ENCODE measurements around the gene TSHZ2. TPM values are rescaled to one million over a fixed set of nuclear protein-coding genes. Genes with fewer than 3 reads are reported as not detected.

Gene TSHZ2
- total RNA-seq, 3 donors from 2014 or later = 31.7 to 106 (median 59.6) TPM

- H3K27ac ChIP-seq = no peak overlapping the region
- no peaks in the 10 kb centered on the region for H3K4me1 ChIP-seq
- peaks cover 6 to 12% of the 10 kb centered on the region in 2 donors for H3K9me3 ChIP-seq
- H3K4me3 ChIP-seq = no peak overlapping the region
- intact Hi-C loops (cut with DNase I; ENCODE audit: low total_unique reads) = loop anchor here (5.0 kb wide), 1 partner anchor 748 kb away; no protein-coding TSS in a partner anchor
- no peaks in the 10 kb centered on the region for H3K27me3 ChIP-seq
- no peaks in the 10 kb centered on the region for H3K36me3 ChIP-seq
- TF ChIP-seq POLR2AphosphoS5 (IDR thresholded peaks at IDR 0.05) (no peak), CTCF (IDR thresholded peaks at IDR 0.05) (no peak), POLR2A (IDR thresholded peaks at IDR 0.05) (no peak)
- no peak for DNase-seq (ENCODE audit: low spot score in 2 of 2)
Observed at GRCh38 chr20:53399592-53400335, 427.6 kb downstream of the TSHZ2 start.

- intact Hi-C loops (cut with DNase I; ENCODE audit: low total_unique reads) = loop anchor here (5.0 kb wide), 1 partner anchor 745 kb away; no protein-coding TSS in a partner anchor
- no peaks in the 10 kb centered on the region for H3K27me3 ChIP-seq
- no peak overlapping the region for H3K4me3 ChIP-seq
- H3K9me3 ChIP-seq = peaks cover 6 to 12% of the 10 kb centered on the region in 2 donors
- H3K27ac ChIP-seq = no peak overlapping the region
- H3K4me1 ChIP-seq = no peaks in the 10 kb centered on the region
- TF ChIP-seq CTCF (IDR thresholded peaks at IDR 0.05) (no peak), POLR2A (IDR thresholded peaks at IDR 0.05) (no peak), POLR2AphosphoS5 (IDR thresholded peaks at IDR 0.05) (no peak)
- H3K36me3 ChIP-seq = no peaks in the 10 kb centered on the region
- DNase-seq (ENCODE audit: low spot score in 2 of 2) = no peak
Observed at GRCh38 chr20:53402233-53403005, 430.3 kb downstream of the TSHZ2 start.

GRCh38 chr20:53403029-53403428, 430.9 kb downstream of the TSHZ2 start:
- no peaks in the 10 kb centered on the region for H3K4me1 ChIP-seq
- H3K27me3 ChIP-seq = no peaks in the 10 kb centered on the region
- TF ChIP-seq CTCF (IDR thresholded peaks at IDR 0.05) (no peak), POLR2AphosphoS5 (IDR thresholded peaks at IDR 0.05) (no peak), POLR2A (IDR thresholded peaks at IDR 0.05) (no peak)
- no peak overlapping the region for H3K27ac ChIP-seq
- H3K36me3 ChIP-seq = no peaks in the 10 kb centered on the region
- no peak overlapping the region for H3K4me3 ChIP-seq
- intact Hi-C loops (cut with DNase I; ENCODE audit: low total_unique reads) = loop anchor here (5.0 kb wide), 1 partner anchor 744 kb away; no protein-coding TSS in a partner anchor
- DNase-seq (ENCODE audit: low spot score in 2 of 2) = no peak
- peaks cover 6 to 12% of the 10 kb centered on the region in 2 donors for H3K9me3 ChIP-seq

- Histone ChIP-seq H3K27ac (no peak overlapping the region), H3K36me3 (no peaks in the 10 kb centered on the region), H3K27me3 (no peaks in the 10 kb centered on the region), H3K9me3 (peaks cover 6% of the 10 kb centered on the region in 2 donors), H3K4me1 (no peaks in the 10 kb centered on the region), H3K4me3 (no peak overlapping the region)
- TF ChIP-seq POLR2A (IDR thresholded peaks at IDR 0.05) (no peak), CTCF (IDR thresholded peaks at IDR 0.05) (no peak), POLR2AphosphoS5 (IDR thresholded peaks at IDR 0.05) (no peak)
- intact Hi-C loops (cut with DNase I; ENCODE audit: low total_unique reads) = no loop called here
- DNase-seq (ENCODE audit: low spot score in 2 of 2) = no peak
Observed at GRCh38 chr20:53405139-53405538, 433.0 kb downstream of the TSHZ2 start.

GRCh38 chr20:53406580-53406979, 434.4 kb downstream of the TSHZ2 start:
- H3K4me3 ChIP-seq = no peak overlapping the region
- TF ChIP-seq CTCF (IDR thresholded peaks at IDR 0.05) (no peak), POLR2AphosphoS5 (IDR thresholded peaks at IDR 0.05) (no peak), POLR2A (IDR thresholded peaks at IDR 0.05) (no peak)
- no peaks in the 10 kb centered on the region for H3K4me1 ChIP-seq
- H3K36me3 ChIP-seq = no peaks in the 10 kb centered on the region
- no peaks in the 10 kb centered on the region for H3K27me3 ChIP-seq
- intact Hi-C loops (cut with DNase I; ENCODE audit: low total_unique reads) = no loop called here
- no peak for DNase-seq (ENCODE audit: low spot score in 2 of 2)
- H3K27ac ChIP-seq = no peak overlapping the region
- H3K9me3 ChIP-seq = no peaks in the 10 kb centered on the region

Data from breast epithelium (tissue), 4 donors.